Neural cell (in vitro differentiated cells): ENCODE data around the gene DTX1. TPM values are rescaled to one million over a fixed set of nuclear protein-coding genes. Genes with fewer than 3 reads are reported as not detected.

Source experiments
- H2AFZ ChIP-seq: fragments of 200-600, 300-800 bp; sonication (generic), shearing (Covaris generic); 2 replicates; pipeline ENCODE4 v1.6.0; 2014; ENCODE audit warnings: low read depth, mild to moderate bottlenecking, antibody characterized with exemption, low read length, moderate library complexity
- H3F3A ChIP-seq: fragments of 200-600 bp; shearing (Covaris generic); 2 replicates; pipeline ENCODE4 v1.6.1; 2016; ENCODE audit warnings: mild to moderate bottlenecking, moderate library complexity, mixed read lengths, antibody characterized with exemption, low read length; ENCODE audit not compliant: insufficient read depth, poor library complexity, severe bottlenecking
- H3K27ac ChIP-seq: fragments of 200-600, 300-800 bp; sonication (generic), shearing (Covaris generic); 2 replicates; pipeline ENCODE4 v1.5.1; 2014; ENCODE audit warnings: mild to moderate bottlenecking, low read length, moderate library complexity
- H3K27me3 ChIP-seq: fragments of 300-800, 200-600 bp; sonication (generic), shearing (Covaris generic); 2 replicates; pipeline ENCODE4 v1.6.0; 2014; ENCODE audit warnings: mild to moderate bottlenecking, low read depth, low read length, moderate library complexity; ENCODE audit not compliant: insufficient read depth
- H3K36me3 ChIP-seq: fragments of 300-800, 200-600 bp; sonication (generic), shearing (Covaris generic); 2 replicates; pipeline ENCODE4 v1.5.1; 2014; ENCODE audit warnings: mild to moderate bottlenecking, antibody characterized with exemption, low read length, moderate library complexity; ENCODE audit not compliant: insufficient read depth
- H3K4me2 ChIP-seq: fragments of 300-800, 200-600 bp; sonication (generic), shearing (Covaris generic); 2 replicates; pipeline ENCODE4 v1.6.0; 2014; ENCODE audit warnings: mild to moderate bottlenecking, low read length
- H3K4me3 ChIP-seq: fragments of 300-800, 200-600 bp; sonication (generic), shearing (Covaris generic); 2 replicates; pipeline ENCODE4 v1.5.1; 2014; ENCODE audit warnings: mild to moderate bottlenecking, low read length, moderate library complexity
- H3K79me2 ChIP-seq: fragments of 200-600 bp; shearing (Covaris generic); replicated peaks from 2 replicates; pipeline ENCODE4 v1.6.0; 2014; ENCODE audit warnings: mild to moderate bottlenecking, low read length, moderate library complexity; ENCODE audit not compliant: insufficient read depth
- H3K9ac ChIP-seq: fragments of 300-800, 200-600 bp; sonication (generic), shearing (Covaris generic); 2 replicates; pipeline ENCODE4 v1.6.1; 2016; ENCODE audit warnings: mild to moderate bottlenecking, low read length, mixed read lengths
- H3K9me2 ChIP-seq: fragments of 200-600 bp; shearing (Covaris generic); 2 replicates; pipeline ENCODE4 v1.6.1; 2016; ENCODE audit warnings: mild to moderate bottlenecking, low read length, mixed read lengths; ENCODE audit not compliant: insufficient read depth
- H3K9me3 ChIP-seq: fragments of 200-600, 300-800 bp; sonication (generic), shearing (Covaris generic); 2 replicates; pipeline ENCODE4 v1.6.1; 2016; ENCODE audit warnings: mild to moderate bottlenecking, mixed run types, low read length, moderate library complexity, mixed read lengths
- H4K20me1 ChIP-seq: fragments of 200-600 bp; shearing (Covaris generic); 2 replicates; pipeline ENCODE4 v1.6.1; 2016; ENCODE audit warnings: mild to moderate bottlenecking, mixed run types; ENCODE audit not compliant: insufficient read depth
- CTCF ChIP-seq: fragments of 450-650 bp; IDR thresholded peaks from 2 replicates; pipeline ENCODE4 v1.5.1; 2014; ENCODE audit warnings: antibody characterized with exemption, mild to moderate bottlenecking, moderate library complexity; ENCODE audit not compliant: poor library complexity, severe bottlenecking
- EP300 ChIP-seq: fragments of 450-650 bp; conservative IDR thresholded peaks from 2 replicates; pipeline ENCODE4 v1.6.1; 2014; ENCODE audit warnings: antibody characterized with exemption, mild to moderate bottlenecking, moderate library complexity; ENCODE audit not compliant: poor library complexity, severe bottlenecking
- EZH2 ChIP-seq: fragments of 200-600, 300-800 bp; shearing (Covaris generic), sonication (generic); IDR thresholded peaks from 2 replicates; pipeline ENCODE4 v1.6.1; 2014; ENCODE audit warnings: antibody characterized with exemption, low read length, borderline replicate concordance, mild to moderate bottlenecking; ENCODE audit not compliant: insufficient read depth, poor library complexity, severe bottlenecking
- MXI1 ChIP-seq: fragments of 450-650 bp; conservative IDR thresholded peaks from 2 replicates; pipeline ENCODE4 v1.6.1; 2014; ENCODE audit warnings: antibody characterized with exemption, mild to moderate bottlenecking; ENCODE audit not compliant: poor library complexity, severe bottlenecking
- POLR2AphosphoS5 ChIP-seq: IDR thresholded peaks from 2 replicates; pipeline ENCODE4 v1.6.1; 2012
- RAD21 ChIP-seq: fragments of 450-650 bp; conservative IDR thresholded peaks from 2 replicates; pipeline ENCODE4 v1.6.1; 2014; ENCODE audit warnings: antibody characterized with exemption, mild to moderate bottlenecking, moderate library complexity
- SMC3 ChIP-seq: fragments of 450-650 bp; conservative IDR thresholded peaks from 2 replicates; pipeline ENCODE4 v1.6.1; 2014; ENCODE audit warnings: antibody characterized with exemption, mild to moderate bottlenecking, moderate library complexity; ENCODE audit not compliant: poor library complexity
- TAF1 ChIP-seq: IDR thresholded peaks from 2 replicates; pipeline ENCODE4 v1.6.1; 2012; ENCODE audit warnings: low read depth
- polyA plus RNA-seq: library from polyadenylated mRNA; depleted of rRNA; stranded (reverse); fragments of >200 nt; gene quantifications from 2 replicates; pipeline ENCODE4 v1.2.3, GENCODE V29; 2014
- TF ChIP-seq, protein P1 (sequence below): IDR thresholded peaks from 2 replicates; pipeline ENCODE4 v1.6.1; 2012; ENCODE audit warnings: borderline replicate concordance

DTX1 gene
- polyA plus RNA-seq, 1 donor from 2014 or later: 30.7 TPM

DNA sequence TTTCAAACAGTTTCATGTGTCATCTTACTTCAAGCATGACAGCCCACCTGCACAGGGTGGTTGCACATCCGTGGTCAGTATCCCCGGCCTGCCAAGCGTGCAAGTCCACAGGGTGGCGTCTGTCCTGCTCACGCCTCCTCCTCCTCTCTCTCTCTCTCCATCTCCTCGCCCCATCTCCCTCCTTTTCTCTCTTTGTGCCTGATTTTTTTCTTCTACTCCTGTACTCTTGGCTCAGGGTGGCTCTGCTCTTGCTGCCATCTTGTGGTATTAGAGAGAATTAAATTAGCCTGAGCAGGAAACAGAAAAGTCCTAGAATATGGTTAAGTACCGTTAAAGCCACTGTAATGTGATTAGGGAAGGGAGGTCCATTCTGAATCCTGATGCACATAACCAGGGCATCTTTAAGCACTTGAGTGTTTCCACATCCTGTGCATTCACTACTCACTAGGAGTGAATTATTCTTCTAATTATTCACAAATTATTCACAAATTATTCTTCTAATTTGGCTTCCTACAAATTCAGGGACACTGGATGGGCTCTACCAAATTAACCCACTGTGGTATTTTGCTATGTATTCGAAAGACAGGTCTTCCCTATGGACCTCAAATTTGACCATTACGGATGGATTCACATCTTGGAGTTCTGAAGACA lies 25.5 kb upstream of the DTX1 start:
- Histone ChIP-seq H3K9me2 (no peaks in the 10 kb centered on the region), H3K27ac (no peak overlapping the region), H2AFZ (peak overlapping the region; percentile 40), H3F3A (no peaks in the 10 kb centered on the region), H3K27me3 (no peaks in the 10 kb centered on the region), H3K9me3 (no peaks in the 10 kb centered on the region), H3K4me2 (no peak overlapping the region), H3K36me3 (no peaks in the 10 kb centered on the region), H3K9ac (no peak overlapping the region), H3K4me3 (no peak overlapping the region), H4K20me1 (no peaks in the 10 kb centered on the region), H3K79me2 (no peaks in the 10 kb centered on the region)
- TF ChIP-seq POLR2AphosphoS5 (no peak), SMC3 (peak; percentile 98), RAD21 (peak; percentile 94), EP300 (no peak), MXI1 (peak; percentile 39), TAF1 (no peak), EZH2 (no peak), CTCF (peak; percentile 94)
- TF ChIP-seq, protein P1, sequence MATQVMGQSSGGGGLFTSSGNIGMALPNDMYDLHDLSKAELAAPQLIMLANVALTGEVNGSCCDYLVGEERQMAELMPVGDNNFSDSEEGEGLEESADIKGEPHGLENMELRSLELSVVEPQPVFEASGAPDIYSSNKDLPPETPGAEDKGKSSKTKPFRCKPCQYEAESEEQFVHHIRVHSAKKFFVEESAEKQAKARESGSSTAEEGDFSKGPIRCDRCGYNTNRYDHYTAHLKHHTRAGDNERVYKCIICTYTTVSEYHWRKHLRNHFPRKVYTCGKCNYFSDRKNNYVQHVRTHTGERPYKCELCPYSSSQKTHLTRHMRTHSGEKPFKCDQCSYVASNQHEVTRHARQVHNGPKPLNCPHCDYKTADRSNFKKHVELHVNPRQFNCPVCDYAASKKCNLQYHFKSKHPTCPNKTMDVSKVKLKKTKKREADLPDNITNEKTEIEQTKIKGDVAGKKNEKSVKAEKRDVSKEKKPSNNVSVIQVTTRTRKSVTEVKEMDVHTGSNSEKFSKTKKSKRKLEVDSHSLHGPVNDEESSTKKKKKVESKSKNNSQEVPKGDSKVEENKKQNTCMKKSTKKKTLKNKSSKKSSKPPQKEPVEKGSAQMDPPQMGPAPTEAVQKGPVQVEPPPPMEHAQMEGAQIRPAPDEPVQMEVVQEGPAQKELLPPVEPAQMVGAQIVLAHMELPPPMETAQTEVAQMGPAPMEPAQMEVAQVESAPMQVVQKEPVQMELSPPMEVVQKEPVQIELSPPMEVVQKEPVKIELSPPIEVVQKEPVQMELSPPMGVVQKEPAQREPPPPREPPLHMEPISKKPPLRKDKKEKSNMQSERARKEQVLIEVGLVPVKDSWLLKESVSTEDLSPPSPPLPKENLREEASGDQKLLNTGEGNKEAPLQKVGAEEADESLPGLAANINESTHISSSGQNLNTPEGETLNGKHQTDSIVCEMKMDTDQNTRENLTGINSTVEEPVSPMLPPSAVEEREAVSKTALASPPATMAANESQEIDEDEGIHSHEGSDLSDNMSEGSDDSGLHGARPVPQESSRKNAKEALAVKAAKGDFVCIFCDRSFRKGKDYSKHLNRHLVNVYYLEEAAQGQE: no peak

GRCh38 chr12:113039911-113040445 lies 16.6 kb upstream of the DTX1 start:
- H3K27ac ChIP-seq: no peak overlapping the region
- no peaks in the 10 kb centered on the region for H3K9me2 ChIP-seq
- no peaks in the 10 kb centered on the region for H3F3A ChIP-seq
- H3K4me2 ChIP-seq: no peak overlapping the region
- TF ChIP-seq EP300 (no peak), EZH2 (no peak), POLR2AphosphoS5 (no peak), MXI1 (no peak), TAF1 (no peak), SMC3 (no peak), CTCF (no peak), RAD21 (no peak)
- TF ChIP-seq, protein P1: no peak
- H3K27me3 ChIP-seq: peaks cover 9% of the 10 kb centered on the region
- no peaks in the 10 kb centered on the region for H4K20me1 ChIP-seq
- no peak overlapping the region for H3K9ac ChIP-seq
- H3K79me2 ChIP-seq: no peaks in the 10 kb centered on the region
- no peak overlapping the region for H2AFZ ChIP-seq
- H3K4me3 ChIP-seq: no peak overlapping the region
- no peaks in the 10 kb centered on the region for H3K36me3 ChIP-seq
- H3K9me3 ChIP-seq: no peaks in the 10 kb centered on the region
